ENCODE results near the gene DISP3.

- TF ChIP-seq VEZF1 (CRISPR knock-in tag; IDR thresholded peaks at IDR 0.05) (no peak), FOSL1 (tag; conservative IDR thresholded peaks at IDR 0.05) (no peak)
These were observed 20.8 kb downstream of the DISP3 start for GRCh38 chr1:11499601-11500331.
